Middle frontal gyrus (tissue), 1 donor: ENCODE results near the gene CYP46A1.

ENCODE experiments used
- DNase-seq: peaks from one replicate; pipeline ENCODE4 v3.0.0-alpha.2; 2015; ENCODE audit warnings: low spot score; ENCODE audit errors: extremely low spot score

The CYP46A1 gene

DNA sequence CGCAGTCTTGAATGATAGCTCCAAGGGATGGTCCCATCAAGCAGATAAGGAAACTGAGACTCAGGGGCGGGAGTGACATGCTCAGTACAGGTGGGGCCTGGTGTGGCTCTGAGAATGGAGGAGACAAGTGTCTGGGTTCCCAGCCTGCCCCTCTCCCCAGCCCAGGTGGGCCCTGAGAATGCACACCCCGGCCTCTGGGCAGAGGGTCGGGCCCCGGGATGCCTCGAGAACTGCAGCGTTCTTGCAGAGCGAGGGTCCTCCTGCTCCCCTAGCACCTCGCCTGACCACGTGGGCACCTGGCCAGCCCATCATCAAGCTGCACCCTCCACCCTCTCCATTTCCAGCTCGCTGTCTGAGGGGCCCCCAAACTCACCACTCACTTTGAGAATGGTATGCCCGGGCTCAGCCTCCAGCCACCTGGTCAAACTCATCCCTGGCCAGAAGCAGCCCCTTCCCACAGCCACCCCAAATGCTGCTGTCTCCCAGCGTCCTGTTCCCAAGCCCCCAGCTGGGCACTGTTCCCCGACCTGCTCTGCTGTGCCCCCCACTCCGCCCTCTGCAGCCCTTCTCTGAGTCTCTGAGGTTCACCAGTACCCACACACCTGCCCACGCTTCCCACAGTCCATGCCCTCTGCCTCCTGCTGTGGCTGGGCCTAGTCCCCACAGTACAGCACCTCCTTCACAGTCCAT, 44.3 kb downstream of the CYP46A1 start:
- DNase-seq, result no peak

DNA sequence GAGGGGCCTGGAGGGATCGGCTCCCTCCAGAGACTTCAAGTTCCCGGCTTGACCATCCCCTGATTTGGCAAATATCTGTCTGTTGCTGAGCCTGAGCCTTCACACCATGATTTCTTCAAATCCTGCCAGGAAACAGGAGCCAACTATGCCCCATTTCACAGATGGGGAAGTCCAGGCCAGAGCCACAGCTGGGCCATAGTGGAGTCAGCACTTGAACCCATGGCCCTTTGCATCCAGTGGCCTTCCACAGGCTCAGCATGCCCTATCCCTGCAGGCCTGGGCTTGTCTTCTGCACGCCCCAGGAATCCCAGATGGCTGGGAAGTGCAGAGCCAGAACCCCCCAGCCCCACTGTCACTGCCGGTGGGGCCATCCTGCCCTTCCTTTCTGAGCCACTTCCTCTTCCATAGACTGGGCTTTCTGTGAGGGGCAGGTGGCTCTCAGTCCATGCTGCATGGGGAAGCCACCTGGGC, 44.9 kb downstream of the CYP46A1 start:
- DNase-seq, result no peak

DNA sequence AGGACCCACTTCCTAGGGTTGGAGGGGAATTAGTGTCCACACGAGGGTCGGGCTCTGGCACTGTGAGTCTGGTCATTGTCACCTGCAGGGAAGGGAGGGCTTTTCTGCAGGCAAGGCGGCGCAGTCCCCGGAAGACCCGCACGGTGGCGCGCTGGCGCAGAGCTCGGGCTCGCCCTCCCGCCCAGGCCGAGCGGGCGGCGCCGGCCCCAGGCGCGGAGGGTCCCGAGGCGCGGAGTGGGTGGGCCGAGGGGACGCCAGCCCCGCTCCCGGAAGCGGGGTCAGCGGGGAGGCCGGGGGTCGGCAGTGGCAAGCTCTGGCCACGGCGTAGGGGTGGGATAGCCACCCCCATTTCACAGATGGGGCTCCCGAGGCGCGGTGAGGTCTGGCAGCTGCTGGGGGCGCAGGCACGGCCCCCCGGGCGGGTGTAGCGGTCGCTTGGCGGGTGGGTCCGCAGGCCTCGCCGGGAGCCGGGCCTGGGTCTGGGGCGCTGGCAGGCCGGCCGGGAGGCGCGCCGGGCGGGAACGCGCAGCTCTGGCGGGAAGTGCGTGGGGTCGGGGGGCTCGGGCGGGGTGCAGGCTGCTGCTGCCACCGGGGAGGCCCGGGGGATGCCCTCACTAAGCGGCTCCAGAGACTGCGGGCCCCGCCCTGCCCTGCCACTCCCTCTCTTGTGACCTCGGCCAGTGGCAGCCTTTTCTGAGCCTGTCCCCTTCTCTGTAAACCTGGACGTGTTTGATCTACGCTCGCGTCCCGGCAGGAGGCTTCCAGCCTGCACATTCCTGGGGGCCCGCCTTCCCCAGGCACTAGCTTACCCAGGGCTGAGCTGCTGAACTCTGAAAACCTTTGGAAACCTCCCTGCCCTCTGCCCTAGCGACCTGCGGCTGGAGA, 46.1 kb downstream of the CYP46A1 start:
- no peak for DNase-seq

DNA sequence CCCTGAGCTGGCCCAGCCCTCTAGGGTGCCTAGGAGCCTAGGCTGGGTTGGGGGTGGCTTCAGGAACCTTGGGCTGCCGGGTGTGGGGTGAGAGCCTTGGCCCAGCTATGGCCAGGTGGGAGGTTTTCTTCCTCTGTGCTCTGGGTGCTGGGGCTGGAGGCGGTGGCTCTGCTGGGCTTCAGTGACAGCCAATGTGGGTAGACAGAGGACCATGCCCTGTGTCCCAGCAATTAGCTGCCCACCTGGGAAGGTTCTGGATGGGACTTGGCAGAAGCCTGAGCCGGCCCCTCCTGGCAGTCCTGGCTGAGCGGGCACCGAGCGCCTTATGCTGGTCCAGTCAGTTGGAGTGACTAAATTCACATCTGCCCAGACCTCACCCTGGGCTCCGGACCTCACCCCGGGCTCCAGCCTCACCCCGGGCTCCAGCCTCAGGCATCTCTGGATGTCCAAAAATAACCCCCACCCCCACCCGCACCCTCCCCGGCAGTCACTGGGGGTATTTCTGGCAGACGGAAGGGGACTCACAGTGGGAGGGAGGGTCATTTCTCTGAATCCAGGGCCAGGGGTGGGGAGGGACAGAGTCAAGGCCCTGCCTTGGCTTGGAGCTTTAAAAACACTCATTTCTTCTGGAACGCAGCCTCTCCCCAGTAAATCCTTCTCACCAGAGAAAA, 46.9 kb downstream of the CYP46A1 start:
- DNase-seq, result no peak

DNA sequence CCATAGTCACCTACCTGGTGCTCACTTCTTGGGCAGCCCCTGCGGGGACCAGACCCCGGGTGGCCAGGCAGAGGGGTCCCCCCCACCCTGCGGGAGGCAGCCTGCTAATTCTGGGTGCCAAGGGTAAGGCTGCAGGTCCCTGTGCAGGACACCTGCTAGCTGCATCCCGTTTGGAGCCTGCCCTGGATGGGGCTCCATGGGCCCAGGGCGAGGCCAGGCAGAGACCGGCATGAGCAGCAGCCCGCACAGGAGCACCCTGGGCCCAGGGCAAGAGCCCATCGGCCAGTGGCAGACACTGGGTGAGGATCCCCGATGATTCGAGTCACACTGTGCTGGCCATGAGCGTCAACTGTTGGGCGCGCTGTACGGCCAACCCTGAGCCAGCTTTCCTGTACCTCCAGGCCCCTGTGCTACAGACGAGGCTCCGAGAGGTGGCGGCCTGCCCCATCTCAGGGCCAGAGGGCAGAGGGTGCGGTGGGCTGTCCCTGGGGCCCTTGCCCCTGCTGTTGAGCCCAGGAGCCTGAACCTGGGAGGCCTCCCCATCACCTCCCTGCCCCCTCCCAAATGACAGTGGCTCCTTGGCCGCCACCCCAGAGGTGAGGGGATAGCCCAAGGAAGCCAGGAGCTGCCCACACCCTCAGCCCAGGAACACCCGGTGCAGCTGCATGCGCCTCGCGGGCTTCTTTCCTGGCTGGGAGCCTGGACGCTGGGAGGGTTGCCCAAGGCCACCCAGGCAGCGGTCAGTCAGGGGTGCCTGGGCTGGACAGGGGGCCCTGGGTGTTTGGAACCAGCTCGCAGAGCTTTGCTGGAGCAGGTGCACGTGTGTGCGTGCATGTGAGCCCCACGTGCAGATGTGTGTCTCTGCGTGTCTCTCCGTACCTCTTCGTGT, 47.7 kb downstream of the CYP46A1 start:
- no peak for DNase-seq

DNA sequence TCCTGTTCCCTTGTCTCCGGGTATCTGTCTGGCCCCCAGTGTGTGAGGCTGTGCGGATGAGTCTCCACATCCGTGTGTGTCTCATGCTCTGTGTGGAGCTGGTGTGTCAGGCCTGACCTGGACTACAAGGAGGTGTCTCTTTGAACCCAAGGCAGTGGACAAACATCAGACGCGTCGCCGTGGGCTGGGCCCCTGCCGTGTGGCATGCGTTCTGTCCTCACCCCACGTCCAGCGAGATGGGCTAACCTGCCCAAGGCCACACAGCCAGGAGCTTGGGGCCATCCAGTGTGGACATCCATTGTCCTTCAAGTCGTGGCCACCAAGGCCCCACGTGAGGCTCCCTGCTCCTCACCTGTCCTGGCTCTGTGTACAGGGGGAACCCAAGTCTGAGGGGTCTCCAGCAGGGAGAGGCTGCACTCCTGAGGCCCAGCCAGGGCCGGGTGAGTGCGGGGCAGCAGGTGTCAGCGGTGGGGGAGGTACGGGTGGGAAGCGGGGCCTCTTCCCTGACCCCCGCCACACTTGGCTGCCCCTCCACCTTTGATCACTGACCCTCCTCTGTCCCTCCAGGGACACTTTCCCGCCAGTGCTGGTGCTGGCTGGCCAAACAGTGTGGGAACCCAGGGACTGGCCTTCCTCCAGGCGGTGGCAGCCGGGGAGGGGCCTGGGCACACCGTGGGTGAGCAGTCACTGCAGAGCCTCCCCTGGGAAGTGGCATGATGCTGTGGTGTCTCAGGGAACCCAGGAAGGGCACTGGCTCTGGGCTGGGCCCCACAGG, 48.5 kb downstream of the CYP46A1 start:
- no peak for DNase-seq

DNA sequence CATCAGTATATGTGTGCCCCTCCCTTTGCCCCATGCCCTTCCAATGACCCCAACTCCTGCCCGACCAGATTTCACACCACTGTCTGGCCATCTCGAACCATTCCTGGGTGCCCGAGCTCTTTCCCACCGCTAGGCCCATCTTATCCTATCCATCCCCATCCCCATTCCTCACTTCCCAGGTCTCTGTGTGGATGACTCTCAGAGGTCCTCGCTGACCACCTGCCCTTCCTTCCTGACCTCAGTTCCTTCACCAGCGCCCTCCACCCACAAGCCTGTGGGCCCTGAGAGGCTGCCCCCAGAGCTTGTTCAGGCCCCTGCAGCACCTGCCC, 49.1 kb downstream of the CYP46A1 start:
- no peak for DNase-seq

DNA sequence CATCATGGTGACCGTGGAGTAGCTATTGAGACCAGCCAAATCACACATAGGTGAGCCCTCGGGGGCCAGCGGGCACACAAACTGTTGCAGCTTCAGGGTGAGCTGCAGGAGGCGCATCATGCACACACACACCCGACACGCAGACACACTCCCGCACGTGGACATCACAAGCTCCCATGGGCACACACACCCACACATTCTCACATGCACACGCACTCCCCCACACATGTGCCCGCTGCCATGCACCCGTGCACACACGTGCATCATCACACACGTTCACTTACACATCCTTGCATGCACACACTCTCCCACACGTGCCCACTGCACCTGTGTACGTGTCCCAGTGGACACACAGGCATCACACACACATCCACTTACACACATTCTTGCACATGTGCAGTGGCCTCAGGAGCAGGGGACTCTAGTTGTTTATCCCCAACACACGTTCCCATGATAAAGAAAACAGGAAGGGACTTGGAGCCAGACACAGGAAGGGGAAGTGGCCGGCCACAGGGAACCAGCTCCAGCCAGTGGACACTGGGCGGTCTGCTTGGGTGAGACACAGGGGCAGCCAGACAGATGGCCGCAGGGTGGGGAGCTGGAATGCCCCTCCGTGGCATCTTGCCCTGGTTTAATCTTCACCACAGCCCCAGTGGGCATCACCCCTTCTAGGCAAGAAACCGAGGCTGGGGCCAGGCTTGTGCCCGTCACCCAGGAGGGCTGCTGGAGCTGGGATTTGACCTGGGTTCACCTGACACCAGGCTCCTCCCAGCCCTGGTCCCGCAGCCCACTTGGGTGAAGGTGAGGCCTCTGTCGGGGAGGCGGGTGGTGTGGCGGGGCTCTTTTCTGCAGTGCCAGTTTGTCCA, 49.7 kb downstream of the CYP46A1 start:
- no peak for DNase-seq

DNA sequence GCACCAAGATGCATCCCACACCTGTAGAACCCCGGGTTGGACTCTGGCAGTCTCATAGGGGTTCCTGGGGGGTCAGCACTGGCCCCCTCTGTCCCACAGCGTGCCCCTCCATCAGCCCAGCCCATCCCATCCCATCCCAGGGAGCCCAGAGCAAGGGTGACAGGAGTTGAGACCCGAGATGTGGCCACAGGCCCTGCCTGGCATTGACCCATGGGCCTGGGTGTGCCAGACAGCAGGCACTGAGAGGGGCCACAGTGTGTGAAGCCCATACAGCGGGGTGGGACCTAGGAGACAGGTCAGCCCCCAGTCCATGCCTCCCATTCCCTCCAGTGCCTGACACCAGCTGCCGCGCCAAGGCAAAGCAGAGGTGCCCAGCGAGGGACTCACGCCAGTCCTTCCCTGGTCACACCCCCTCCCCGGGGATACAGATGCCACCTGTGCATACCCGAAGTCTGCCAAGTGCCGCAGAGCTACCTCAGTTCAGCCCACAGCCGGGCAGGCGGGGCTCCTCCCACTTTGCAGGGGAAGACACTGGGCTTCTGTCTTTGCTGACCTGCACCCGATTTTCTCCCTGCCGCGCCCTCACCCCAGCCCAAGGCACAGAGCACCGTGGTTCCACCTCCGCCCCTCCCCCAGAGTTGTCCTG, 50.4 kb downstream of the CYP46A1 start:
- no peak for DNase-seq

DNA sequence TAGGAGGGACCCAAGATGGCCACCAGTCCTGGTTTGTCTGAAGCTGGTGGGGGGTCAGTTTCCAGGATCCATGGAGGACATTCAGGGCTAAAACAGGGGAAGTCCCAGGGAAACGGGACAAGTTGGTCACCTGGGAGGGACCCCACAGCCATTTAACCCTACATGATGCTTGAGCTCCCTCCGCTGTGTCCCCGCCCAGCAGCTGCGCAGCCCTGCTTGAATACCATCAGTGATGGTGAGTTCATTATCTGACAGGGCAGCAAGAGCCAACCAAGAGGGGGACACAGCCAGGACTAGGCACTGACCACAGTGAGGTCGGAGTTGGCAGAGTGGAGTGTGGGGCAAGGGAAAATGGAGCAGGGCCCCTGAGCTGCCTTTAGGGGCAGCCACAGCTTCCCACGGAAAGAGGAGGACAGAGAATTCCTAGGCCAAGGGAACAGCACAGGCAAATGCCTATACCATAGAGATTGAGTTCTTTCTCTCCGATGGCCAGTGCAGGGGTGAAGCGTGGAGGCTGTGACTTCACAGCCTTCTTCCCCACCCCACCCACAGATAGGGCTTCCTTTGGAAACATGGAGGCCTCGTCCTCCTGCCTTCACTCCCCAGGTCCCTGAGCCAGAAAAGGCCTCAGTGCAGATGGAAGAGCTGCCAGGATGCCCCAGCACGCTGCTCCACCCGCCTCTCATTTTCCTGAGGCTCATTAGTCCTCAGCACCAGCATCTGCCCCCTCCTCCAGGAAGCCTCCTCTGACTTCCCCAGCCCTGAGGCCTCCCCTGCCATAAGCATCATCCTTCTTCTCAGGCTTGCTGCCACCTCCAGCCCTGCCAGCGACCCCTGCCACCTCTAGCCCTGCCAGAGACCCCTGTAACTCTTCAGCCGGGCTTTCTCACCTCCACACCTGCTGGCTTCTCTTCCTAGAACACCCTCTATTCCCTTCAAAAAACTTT, 51.4 kb downstream of the CYP46A1 start:
- no peak for DNase-seq

DNA sequence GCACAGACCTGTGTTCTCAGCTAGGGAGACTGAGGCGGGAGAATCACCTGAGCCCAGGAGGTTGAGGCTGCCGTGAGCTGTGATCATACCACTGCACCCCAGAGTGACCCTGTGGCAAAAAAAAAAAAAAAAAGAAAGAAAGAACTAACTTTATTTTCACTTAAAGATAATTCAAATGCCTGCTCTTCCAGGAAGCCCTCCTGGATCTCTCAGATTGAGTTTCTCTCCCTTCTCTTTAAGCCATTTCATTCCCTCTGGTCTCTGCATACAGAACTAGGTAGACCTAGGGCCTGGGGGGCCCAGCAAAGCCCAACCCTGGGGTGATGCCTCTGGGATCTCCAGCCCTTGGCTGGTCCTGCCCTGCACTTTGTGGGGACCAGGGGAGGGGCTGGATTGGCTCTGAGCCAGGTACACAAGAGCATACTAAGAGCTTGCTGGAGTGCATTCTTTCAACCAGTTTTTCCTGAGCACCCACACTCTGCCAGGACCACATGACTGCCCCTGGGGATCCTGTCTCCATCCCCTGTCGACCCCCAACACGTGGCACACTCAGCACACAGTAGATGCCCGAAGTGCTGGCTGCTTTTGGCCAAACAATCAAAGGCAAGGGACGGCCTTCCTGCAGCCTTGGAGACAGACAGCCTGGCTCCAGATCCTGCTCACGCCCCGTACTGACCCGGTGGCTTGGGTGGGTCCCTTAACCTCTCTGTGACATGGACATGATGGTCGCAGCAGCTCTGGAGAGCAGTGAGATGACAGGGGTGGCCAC, 52.7 kb downstream of the CYP46A1 start:
- DNase-seq, result no peak

DNA sequence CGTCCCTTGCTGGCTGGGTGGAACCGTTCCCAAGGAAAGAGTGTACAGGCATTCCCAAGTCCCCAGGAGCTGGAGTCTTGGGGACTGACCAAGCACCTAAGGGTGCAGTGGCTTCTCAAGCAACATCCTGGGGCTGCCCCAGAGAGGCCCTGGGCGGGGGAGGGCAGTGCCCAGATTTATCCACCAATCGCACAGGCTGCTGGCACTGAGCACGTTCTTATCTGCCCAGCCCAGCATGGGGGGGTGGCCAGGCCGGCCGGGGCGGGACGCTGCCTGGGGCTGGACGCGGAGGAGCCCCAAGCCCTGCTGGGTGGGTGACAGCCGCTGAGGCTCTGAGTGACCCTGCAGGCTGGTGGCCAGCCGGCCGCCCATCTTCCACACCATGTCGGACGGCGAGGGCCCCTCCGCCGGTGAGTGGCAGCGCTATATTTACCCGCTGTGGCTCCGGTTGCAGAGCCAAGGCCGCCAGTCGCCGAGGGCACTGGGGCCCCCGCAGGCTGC, 53.4 kb downstream of the CYP46A1 start:
- no peak for DNase-seq

DNA sequence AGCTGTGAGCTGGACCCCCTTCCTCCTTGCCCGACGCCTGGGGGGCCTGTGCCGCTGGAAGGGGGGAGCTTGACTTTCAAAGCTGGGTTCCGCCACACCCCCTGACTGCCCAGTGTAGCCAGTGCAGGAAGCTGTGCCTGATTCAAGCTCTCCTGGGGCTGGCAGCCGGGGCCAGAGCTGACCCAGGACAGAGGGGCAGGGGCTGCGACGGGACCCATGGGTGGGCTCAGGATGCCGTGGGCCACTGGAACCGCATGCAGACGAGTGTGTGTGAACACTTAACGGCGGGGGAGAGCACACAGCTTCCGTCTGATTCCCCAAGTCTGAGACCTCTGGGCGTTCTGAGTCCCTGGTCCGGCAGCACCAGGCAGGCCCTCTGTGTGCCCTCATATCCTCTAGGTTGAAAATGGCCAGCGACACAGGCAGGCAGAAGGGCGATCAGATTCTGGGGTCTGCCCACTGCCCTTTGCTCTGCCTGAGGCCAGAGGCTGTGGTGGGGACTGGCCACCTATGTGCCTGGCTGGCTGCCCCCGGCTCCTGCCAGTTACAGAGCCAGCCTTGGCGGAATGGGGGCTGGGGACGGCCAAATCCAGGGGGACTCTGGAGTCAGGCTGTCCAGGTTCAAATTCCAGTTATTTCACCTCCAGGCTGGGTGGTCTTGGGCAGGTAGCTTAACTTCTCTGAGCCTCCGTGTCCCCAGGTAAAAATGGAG, 54.0 kb downstream of the CYP46A1 start:
- DNase-seq, result no peak

DNA sequence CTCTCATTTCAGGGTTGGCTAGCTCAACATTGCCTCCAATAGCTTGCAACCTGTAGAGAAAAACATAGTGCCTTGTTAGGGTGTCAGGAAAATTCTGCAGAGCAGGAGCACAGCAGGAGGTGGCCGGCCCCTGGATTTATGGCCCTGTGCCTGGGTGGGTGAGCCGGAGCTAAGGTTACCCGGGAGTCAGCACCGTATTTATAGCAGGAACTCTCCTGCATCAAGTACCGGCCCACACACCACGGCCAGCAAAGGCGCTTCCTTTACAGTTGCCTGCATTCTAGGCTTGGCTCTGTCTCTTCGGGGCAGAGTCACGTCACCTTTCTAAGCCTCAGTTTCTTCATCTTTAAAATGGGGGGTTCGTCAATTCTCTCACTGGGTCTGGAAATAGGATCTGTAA, 56.3 kb downstream of the CYP46A1 start:
- no peak for DNase-seq

DNA sequence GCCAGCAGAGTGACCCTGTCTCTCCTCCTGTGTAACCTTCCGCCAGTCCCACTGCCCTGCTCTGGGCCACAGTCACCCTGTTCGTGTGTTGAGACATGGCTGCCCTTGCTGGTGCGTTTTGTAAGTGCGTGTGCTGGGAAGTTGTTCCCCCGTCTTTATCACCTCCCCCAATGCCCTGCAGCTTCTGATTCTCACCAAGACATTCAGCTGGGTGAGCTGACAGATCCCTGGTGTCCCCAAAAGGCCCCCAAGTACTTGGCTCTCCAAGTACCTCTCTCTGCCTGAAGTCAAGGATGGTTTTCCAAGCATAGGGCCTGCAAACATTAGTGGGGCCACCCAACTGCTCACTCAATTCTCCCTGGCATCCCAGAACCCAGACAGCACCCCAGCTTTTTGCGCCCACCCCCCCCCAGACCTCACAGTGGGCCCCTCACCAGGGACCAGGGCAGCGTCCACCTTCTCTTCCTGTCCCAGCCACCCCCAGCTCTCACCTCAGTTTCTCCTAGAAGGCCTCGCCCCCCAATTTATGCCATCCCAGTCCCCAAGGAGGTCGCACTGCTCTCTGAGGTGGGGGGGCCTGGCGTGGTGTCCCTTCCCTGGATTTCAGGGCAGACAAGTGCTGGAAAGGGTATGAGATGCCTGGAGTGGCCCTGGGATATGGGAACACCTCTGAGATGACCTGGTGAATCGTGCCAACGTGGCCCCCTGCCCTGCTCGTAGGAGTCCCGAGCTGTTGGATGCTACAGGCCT, 57.3 kb downstream of the CYP46A1 start:
- DNase-seq, result no peak

DNA sequence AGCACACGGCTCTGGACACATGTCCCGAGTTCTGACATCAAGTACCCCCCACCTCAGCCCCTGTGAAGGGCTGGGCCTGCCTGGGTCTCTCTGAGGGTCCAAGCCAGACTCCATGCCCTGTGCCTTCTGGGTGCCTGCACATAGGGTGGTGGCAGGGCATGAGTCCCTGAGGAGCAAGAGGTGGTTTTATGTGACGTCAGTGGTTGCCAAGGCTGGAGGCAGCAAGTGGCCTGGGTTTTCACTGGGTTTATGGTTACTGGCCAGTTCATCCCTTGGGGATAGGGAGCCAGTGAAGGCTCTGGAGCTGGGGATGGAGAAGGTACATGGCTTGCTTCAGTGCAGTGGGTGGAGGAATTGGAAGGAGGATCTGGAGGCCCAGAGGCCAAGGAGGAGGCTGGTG, 58.0 kb downstream of the CYP46A1 start:
- DNase-seq, result no peak
